SU-DHL-6 (cell line): ENCODE data around the gene GPR84.

Experiments
- H2AFZ ChIP-seq: fragments of 200-600 bp; sonication (generic); 2 replicates; pipeline ENCODE4 v1.6.1; 2014; ENCODE audit warnings: low read depth, mild to moderate bottlenecking, moderate library complexity, mixed read lengths, antibody characterized with exemption, low read length; ENCODE audit not compliant: severe bottlenecking
- H3F3A ChIP-seq: fragments of 200-600 bp; shearing (Covaris generic); 2 replicates; pipeline ENCODE4 v1.6.0; 2016; ENCODE audit warnings: antibody characterized with exemption, mild to moderate bottlenecking; ENCODE audit not compliant: insufficient read depth
- H3K27ac ChIP-seq: fragments of 200-600 bp; sonication (generic); 2 replicates; pipeline ENCODE4 v1.5.1; 2016; ENCODE audit warnings: low read depth, mild to moderate bottlenecking, low read length, moderate library complexity, mixed read lengths
- H3K27me3 ChIP-seq: fragments of 200-600 bp; sonication (generic), shearing (Covaris generic); 2 replicates; pipeline ENCODE4 v1.6.0; 2014; ENCODE audit warnings: mild to moderate bottlenecking, low read length
- H3K36me3 ChIP-seq: fragments of 200-600 bp; sonication (generic); 2 replicates; pipeline ENCODE4 v1.6.1; 2014; ENCODE audit warnings: mild to moderate bottlenecking, low read length, mixed read lengths
- H3K4me2 ChIP-seq: fragments of 300-600, 200-600 bp; shearing (Covaris generic), sonication (generic); 2 replicates; pipeline ENCODE4 v1.6.0; 2014; ENCODE audit warnings: low read length, low read depth, mild to moderate bottlenecking; ENCODE audit not compliant: poor library complexity, severe bottlenecking
- H3K4me3 ChIP-seq: fragments of 200-600 bp; sonication (generic); 2 replicates; pipeline ENCODE4 v1.5.1; 2014; ENCODE audit warnings: antibody characterized with exemption, low read length, mild to moderate bottlenecking, mixed read lengths; ENCODE audit not compliant: insufficient read depth, poor library complexity, severe bottlenecking
- H3K79me2 ChIP-seq: fragments of 200-600 bp; sonication (generic); 2 replicates; pipeline ENCODE4 v1.6.1; 2014; ENCODE audit warnings: mild to moderate bottlenecking, low read length, moderate library complexity; ENCODE audit not compliant: insufficient read depth
- H3K9ac ChIP-seq: fragments of 200-600 bp; sonication (generic); 2 replicates; pipeline ENCODE4 v1.7.0; 2014; ENCODE audit warnings: mild to moderate bottlenecking, low read length
- H3K9me2 ChIP-seq: fragments of 200-600 bp; sonication (generic); replicated peaks from 2 replicates; pipeline ENCODE4 v1.6.1; 2014; ENCODE audit warnings: low read length; ENCODE audit not compliant: insufficient read depth
- H3K9me3 ChIP-seq: fragments of 200-600 bp; sonication (generic); 2 replicates; pipeline ENCODE4 v1.6.1; 2014; ENCODE audit warnings: low read length, mixed read lengths; ENCODE audit not compliant: insufficient read depth
- H4K20me1 ChIP-seq: fragments of 200-600 bp; sonication (generic); 2 replicates; pipeline ENCODE4 v1.6.1; 2014; ENCODE audit warnings: low read depth, mild to moderate bottlenecking, antibody characterized with exemption, low read length, moderate library complexity, mixed read lengths
- EZH2phosphoT487 ChIP-seq: fragments of 200-600 bp; sonication (generic), shearing (Covaris generic); conservative IDR thresholded peaks from 2 replicates; pipeline ENCODE4 v1.6.1; 2018; ENCODE audit warnings: mild to moderate bottlenecking, antibody characterized with exemption, low read length, moderate library complexity, mixed read lengths
- TF ChIP-seq, protein P1 (sequence below): fragments of 200-600 bp; sonication (generic); IDR thresholded peaks from one replicate; pipeline ENCODE4 v1.5.1; 2017; ENCODE audit warnings: antibody characterized with exemption, mild to moderate bottlenecking, low read length, moderate library complexity; ENCODE audit not compliant: insufficient read depth, poor library complexity, severe bottlenecking

Gene GPR84

DNA sequence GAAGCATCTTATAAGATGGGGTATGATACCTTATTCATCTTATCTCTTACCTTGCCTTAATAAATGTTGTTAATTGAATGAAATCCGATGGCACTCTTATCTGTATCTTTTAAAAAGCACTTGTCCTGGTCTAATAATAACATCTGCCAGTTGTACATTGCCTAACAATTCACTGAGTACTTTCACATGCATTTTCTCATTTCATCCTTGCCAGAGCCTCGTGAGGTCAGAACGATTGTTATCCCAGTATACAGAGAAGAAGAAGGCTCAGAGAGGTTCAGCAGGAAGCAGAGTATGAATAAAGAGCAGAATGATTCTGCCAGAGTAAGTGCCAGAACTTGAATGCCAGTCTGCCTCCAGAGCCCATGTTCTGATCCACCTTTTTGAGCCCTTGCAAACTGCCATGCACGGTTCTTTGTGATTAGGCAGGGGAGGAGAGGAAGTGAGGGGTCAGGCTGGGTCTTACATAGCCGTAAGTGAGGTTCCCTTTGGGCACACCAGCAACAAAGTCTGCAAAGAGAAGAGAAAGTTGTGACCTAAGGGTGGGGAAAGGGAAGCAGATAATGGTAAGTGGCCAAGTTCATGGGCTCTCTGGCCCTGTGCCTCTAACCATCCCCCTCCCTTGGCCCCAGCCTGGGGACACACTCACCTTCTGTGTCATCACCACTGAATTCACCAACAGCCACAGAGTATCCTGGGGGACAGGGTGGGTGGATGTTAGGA, 43.1 kb upstream of the GPR84 start:
- H4K20me1 ChIP-seq, result no peaks in the 10 kb centered on the region
- H3K79me2 ChIP-seq, result no peaks in the 10 kb centered on the region
- no peak overlapping the region for H3K27ac ChIP-seq

DNA sequence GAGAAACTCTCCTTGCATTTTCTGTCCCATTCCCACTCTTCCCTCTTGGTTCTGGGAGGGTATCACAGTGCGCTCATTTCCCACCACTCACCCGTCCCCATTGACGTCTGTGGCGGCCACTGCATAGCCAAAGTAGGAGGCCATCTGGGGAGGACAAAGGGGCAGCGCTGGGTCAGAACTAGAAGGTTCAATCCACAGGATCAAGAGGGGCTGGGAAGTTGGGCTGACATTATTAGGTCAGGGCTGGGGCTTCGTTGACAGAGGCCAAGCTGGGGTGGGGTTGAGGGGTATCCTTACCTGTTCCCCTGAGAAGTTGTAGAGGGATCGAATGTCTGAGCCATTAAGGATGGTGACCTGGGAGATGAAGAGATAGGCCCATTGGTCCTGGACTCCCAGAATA, 41.3 kb upstream of the GPR84 start:
- H3K9me3 ChIP-seq, result no peaks in the 10 kb centered on the region
- H3K79me2 ChIP-seq, result no peaks in the 10 kb centered on the region
- no peak overlapping the region for H3K27ac ChIP-seq
- H2AFZ ChIP-seq, result no peak overlapping the region
- no peak overlapping the region for H3K4me2 ChIP-seq
- H3K4me3 ChIP-seq, result no peak overlapping the region
- H4K20me1 ChIP-seq, result no peaks in the 10 kb centered on the region
- H3F3A ChIP-seq, result no peaks in the 10 kb centered on the region
- H3K27me3 ChIP-seq, result no peaks in the 10 kb centered on the region
- no peaks in the 10 kb centered on the region for H3K36me3 ChIP-seq
- no peak overlapping the region for H3K9ac ChIP-seq
- TF ChIP-seq, protein P1, sequence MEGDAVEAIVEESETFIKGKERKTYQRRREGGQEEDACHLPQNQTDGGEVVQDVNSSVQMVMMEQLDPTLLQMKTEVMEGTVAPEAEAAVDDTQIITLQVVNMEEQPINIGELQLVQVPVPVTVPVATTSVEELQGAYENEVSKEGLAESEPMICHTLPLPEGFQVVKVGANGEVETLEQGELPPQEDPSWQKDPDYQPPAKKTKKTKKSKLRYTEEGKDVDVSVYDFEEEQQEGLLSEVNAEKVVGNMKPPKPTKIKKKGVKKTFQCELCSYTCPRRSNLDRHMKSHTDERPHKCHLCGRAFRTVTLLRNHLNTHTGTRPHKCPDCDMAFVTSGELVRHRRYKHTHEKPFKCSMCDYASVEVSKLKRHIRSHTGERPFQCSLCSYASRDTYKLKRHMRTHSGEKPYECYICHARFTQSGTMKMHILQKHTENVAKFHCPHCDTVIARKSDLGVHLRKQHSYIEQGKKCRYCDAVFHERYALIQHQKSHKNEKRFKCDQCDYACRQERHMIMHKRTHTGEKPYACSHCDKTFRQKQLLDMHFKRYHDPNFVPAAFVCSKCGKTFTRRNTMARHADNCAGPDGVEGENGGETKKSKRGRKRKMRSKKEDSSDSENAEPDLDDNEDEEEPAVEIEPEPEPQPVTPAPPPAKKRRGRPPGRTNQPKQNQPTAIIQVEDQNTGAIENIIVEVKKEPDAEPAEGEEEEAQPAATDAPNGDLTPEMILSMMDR, result no peak
- TF ChIP-seq EZH2phosphoT487, result no peak
- H3K9me2 ChIP-seq, result no peaks in the 10 kb centered on the region

More for the DNA sequence above, 43.1 kb upstream of the GPR84 start:
- H3K27me3 ChIP-seq, result no peaks in the 10 kb centered on the region
- no peaks in the 10 kb centered on the region for H3K9me2 ChIP-seq
- no peak for TF ChIP-seq EZH2phosphoT487
- TF ChIP-seq, protein P1, result no peak
- no peak overlapping the region for H3K4me2 ChIP-seq
- H3K9ac ChIP-seq, result no peak overlapping the region
- no peaks in the 10 kb centered on the region for H3F3A ChIP-seq
- H3K9me3 ChIP-seq, result no peaks in the 10 kb centered on the region
- no peak overlapping the region for H3K4me3 ChIP-seq
- H3K36me3 ChIP-seq, result no peaks in the 10 kb centered on the region
- H2AFZ ChIP-seq, result no peak overlapping the region

DNA sequence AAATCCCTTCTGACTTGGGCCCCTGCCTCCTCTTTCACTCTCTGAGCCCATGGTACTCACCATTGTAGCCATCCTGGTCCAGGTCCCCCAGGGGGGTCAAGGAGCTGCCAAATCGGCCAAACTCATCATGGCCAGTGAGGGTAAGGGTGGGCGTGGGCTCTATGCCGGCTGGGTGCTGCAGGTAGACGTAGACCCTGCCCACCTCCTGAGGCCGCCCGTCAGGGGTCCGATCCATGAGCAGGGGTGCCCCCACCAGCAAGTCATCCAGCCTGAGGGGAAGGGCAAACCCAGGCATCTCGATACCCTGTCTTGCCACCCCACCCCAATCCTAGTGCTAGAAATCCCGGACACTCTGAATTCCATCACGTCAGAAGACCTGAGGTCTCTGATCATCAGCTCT, 40.8 kb upstream of the GPR84 start:
- Histone ChIP-seq H2AFZ (no peak overlapping the region), H3K9ac (no peak overlapping the region), H3K4me2 (no peak overlapping the region), H3K36me3 (no peaks in the 10 kb centered on the region), H3K79me2 (no peaks in the 10 kb centered on the region), H3K4me3 (no peak overlapping the region), H4K20me1 (no peaks in the 10 kb centered on the region), H3K9me3 (no peaks in the 10 kb centered on the region), H3K27me3 (no peaks in the 10 kb centered on the region), H3K27ac (no peak overlapping the region), H3K9me2 (no peaks in the 10 kb centered on the region), H3F3A (no peaks in the 10 kb centered on the region)
- no peak for TF ChIP-seq EZH2phosphoT487
- TF ChIP-seq, protein P1, result no peak
